Measurements from ENCODE around the gene B3GNT7. TPM values are rescaled to one million over a fixed set of nuclear protein-coding genes. Genes with fewer than 3 reads are reported as not detected.

The B3GNT7 gene
- total and polyA plus RNA-seq, 2 of the 4 experiments (the other 2 are of a cell fraction) = under 0.01 to 0.03 TPM

DNA sequence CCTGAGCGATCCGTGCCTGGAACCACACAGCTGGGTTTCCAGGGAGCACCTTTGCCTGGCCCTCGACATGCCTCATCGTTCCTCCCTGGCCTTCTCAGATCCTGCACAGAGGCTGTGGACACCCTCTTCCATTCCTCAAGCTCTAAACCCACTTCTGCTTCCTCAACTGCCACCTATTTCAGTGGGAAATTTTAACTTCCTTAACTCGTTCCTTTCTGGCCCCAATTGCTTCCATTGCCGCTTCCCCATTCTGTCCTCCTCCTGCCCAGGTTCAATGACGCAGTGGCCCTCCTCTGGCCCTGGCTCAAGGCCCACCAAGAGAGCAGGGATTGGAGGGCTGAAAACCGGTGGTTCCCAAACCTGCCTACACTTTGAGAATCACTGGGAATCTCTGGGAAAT, 4.8 kb upstream of the B3GNT7 start:
- Histone ChIP-seq H3K36me3 (ENCODE audit: control insufficient read depth, insufficient read depth, low read length) (no peaks in the 10 kb centered on the region), H3K23ac (ENCODE audit: low read depth, low read length) (peak overlapping the region; percentile 57; the same call in 1 of the 2 replicates), H3K4me2 (ENCODE audit: low read depth, low read length) (no peak overlapping the region), H3K9ac (ENCODE audit: low read depth, low read length) (no peak overlapping the region), H4K5ac (ENCODE audit: low read depth, low read length) (no peak overlapping the region), H2BK120ac (ENCODE audit: low read depth, low read length) (no peak overlapping the region), H4K20me1 (ENCODE audit: insufficient read depth, low read length) (no peaks in the 10 kb centered on the region; the same call in 1 of the 2 replicates), H3K4me3 (ENCODE audit: insufficient read depth, low read depth, low read length) (no peak overlapping the region), H3K14ac (replicated peaks; ENCODE audit: low read depth, low read length) (no peak overlapping the region), H3K4ac (ENCODE audit: low read depth, low read length) (no peak overlapping the region), H3K4me1 (ENCODE audit: control insufficient read depth, insufficient read depth, low read length) (peaks cover 9% of the 10 kb centered on the region), H2AK5ac (ENCODE audit: low read depth, low read length) (0 out of 2 replicates have a peak overlapping the region, but pooled peaks have one; percentile 21), H3K56ac (ENCODE audit: extremely low read depth, insufficient read depth, low read length) (no peak overlapping the region), H2BK5ac (ENCODE audit: low read depth, low read length, poor library complexity, severe bottlenecking) (no peak overlapping the region), H3K9me3 (ENCODE audit: control insufficient read depth, insufficient read depth, low read length) (no peaks in the 10 kb centered on the region), H4K8ac (ENCODE audit: low read depth in 2 of 2, low read length in 2 of 2) (no peak overlapping the region), H2AK9ac (replicated peaks; ENCODE audit: low read depth, low read length, poor library complexity) (no peak overlapping the region), H3K9me1 (ENCODE audit: insufficient read depth, low read length) (no peaks in the 10 kb centered on the region; the same call in 1 of the 2 replicates), H3K27ac (ENCODE audit: insufficient read depth, low read length) (no peak overlapping the region), H2BK15ac (ENCODE audit: low read depth, low read length) (no peak overlapping the region), H2AFZ (replicated peaks; ENCODE audit: low read length, poor library complexity) (no peak overlapping the region), H4K91ac (ENCODE audit: insufficient read depth, low read depth, low read length) (no peak overlapping the region), H2BK20ac (ENCODE audit: low read depth, low read length) (no peak overlapping the region), H3K18ac (ENCODE audit: low read depth, low read length) (no peak overlapping the region), H3K27me3 (ENCODE audit: control insufficient read depth, insufficient read depth, low read length) (peaks cover 22% of the 10 kb centered on the region), H3K79me1 (ENCODE audit: low read depth in 1 of 2, low read length in 2 of 2) (no peaks in the 10 kb centered on the region)
- in situ Hi-C loops (cut with MboI; ENCODE audit: low sequenced_read_pairs) (no loop called here), intact Hi-C loops (cut with micrococcal nuclease) (no loop called here), dilution Hi-C loops (cut with HindIII; ENCODE audit: low sequenced_read_pairs, unreplicated experiment) (no loop called here)
- ATAC-seq (ENCODE audit: low read depth) = no peak
- ChIA-PET POLR2A (ENCODE audit: unreplicated experiment) (no interaction called here), CTCF (no interaction called here)
- DNase-seq = no peak
- WGBS, 2 experiments (ENCODE audit: extremely low coverage in 2 of 2, insufficient read length in 1 of 2) = 82% methylated on average over 4 of the region's 8 CpGs; no CpG with 5 or more reads in 1 of the 2 experiments
- TF ChIP-seq MAZ (IDR thresholded peaks at IDR 0.05; ENCODE audit: borderline replicate concordance, low read depth, low read length) (no peak), NFE2L2 (IDR thresholded peaks at IDR 0.05; ENCODE audit: low read depth, low read length) (no peak), RFX5 (IDR thresholded peaks at IDR 0.05; ENCODE audit: low read depth, low read length) (no peak), RCOR1 (IDR thresholded peaks at IDR 0.05; ENCODE audit: insufficient replicate concordance, low read length) (no peak), BHLHE40 (IDR thresholded peaks at IDR 0.05; ENCODE audit: low read depth, low read length) (no peak), POLR2A (IDR thresholded peaks at IDR 0.05; ENCODE audit: low read depth, low read length) (no peak), CHD1 (IDR thresholded peaks at IDR 0.05; ENCODE audit: low read depth, low read length) (no peak), RAD21 (IDR thresholded peaks at IDR 0.05; ENCODE audit: low read length) (no peak)
- TF ChIP-seq, protein P1, sequence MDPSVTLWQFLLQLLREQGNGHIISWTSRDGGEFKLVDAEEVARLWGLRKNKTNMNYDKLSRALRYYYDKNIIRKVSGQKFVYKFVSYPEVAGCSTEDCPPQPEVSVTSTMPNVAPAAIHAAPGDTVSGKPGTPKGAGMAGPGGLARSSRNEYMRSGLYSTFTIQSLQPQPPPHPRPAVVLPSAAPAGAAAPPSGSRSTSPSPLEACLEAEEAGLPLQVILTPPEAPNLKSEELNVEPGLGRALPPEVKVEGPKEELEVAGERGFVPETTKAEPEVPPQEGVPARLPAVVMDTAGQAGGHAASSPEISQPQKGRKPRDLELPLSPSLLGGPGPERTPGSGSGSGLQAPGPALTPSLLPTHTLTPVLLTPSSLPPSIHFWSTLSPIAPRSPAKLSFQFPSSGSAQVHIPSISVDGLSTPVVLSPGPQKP (IDR thresholded peaks at IDR 0.05; ENCODE audit: borderline replicate concordance, low read depth, low read length) = no peak
- no TSS peak for BruUV-seq (replicated peaks)

Measured in IMR-90 (cell line).